ENCODE results near the gene HOXA3. TPM values are rescaled to one million over a fixed set of nuclear protein-coding genes. Genes with fewer than 3 reads are reported as not detected.

HOXA3 gene
- total and polyA plus RNA-seq, 4 donors = 6.2 to 36.9 (median 19.0) TPM

GRCh38 chr7:27160546-27161213 lies 8.3 kb upstream of the HOXA3 start:
- H3K4me1 ChIP-seq (ENCODE audit: control insufficient read depth, insufficient read depth, low read length) = peaks cover 67% of the 10 kb centered on the region
- WGBS (ENCODE audit: insufficient coverage) = 1% methylated on average over 54 of the region's 54 CpGs

GRCh38 chr7:27160145-27160545 lies 7.8 kb upstream of the HOXA3 start:
- H3K4me1 ChIP-seq (ENCODE audit: control insufficient read depth, insufficient read depth, low read length) = peaks cover 67% of the 10 kb centered on the region
- H3K27me3 ChIP-seq (ENCODE audit: control insufficient read depth, insufficient read depth, low read length) = peaks cover 24% of the 10 kb centered on the region
- 19% methylated on average over 15 of the region's 23 CpGs for WGBS (ENCODE audit: insufficient coverage)
- H3K4me3 ChIP-seq (ENCODE audit: low read depth, low read length) = peak overlapping the region; percentile 74
- peak overlapping the region; percentile 99 for H3K27ac ChIP-seq (ENCODE audit: low read depth, low read length)
- H3K9me3 ChIP-seq (ENCODE audit: control insufficient read depth, insufficient read depth, low read length) = no peaks in the 10 kb centered on the region
- peak in 2 of 6 donors; percentile 73 to 88 for DNase-seq (ENCODE audit: low read depth in 4 of 6, low spot score in 6 of 6)
- H3K36me3 ChIP-seq (ENCODE audit: control insufficient read depth, insufficient read depth, low read length) = peaks cover 25% of the 10 kb centered on the region

More at GRCh38 chr7:27160546-27161213, 8.3 kb upstream of the HOXA3 start:
- DNase-seq (ENCODE audit: low read depth in 4 of 6, low spot score in 6 of 6) = peak in 5 of 6 donors; percentile 83 to 97 (median 91)
- H3K9me3 ChIP-seq (ENCODE audit: control insufficient read depth, insufficient read depth, low read length) = no peaks in the 10 kb centered on the region
- peaks cover 24% of the 10 kb centered on the region for H3K36me3 ChIP-seq (ENCODE audit: control insufficient read depth, insufficient read depth, low read length)
- peak overlapping the region; percentile 74 for H3K4me3 ChIP-seq (ENCODE audit: low read depth, low read length)
- peaks cover 29% of the 10 kb centered on the region for H3K27me3 ChIP-seq (ENCODE audit: control insufficient read depth, insufficient read depth, low read length)
- H3K27ac ChIP-seq (ENCODE audit: low read depth, low read length) = peak overlapping the region; percentile 99

GRCh38 chr7:27159266-27160144 lies 7.1 kb upstream of the HOXA3 start:
- Histone ChIP-seq H3K4me3 (ENCODE audit: low read depth, low read length) (peak overlapping the region; percentile 74), H3K27me3 (ENCODE audit: control insufficient read depth, insufficient read depth, low read length) (peaks cover 17% of the 10 kb centered on the region), H3K36me3 (ENCODE audit: control insufficient read depth, insufficient read depth, low read length) (peaks cover 25% of the 10 kb centered on the region), H3K9me3 (ENCODE audit: control insufficient read depth, insufficient read depth, low read length) (no peaks in the 10 kb centered on the region), H3K4me1 (ENCODE audit: control insufficient read depth, insufficient read depth, low read length) (peaks cover 67% of the 10 kb centered on the region), H3K27ac (ENCODE audit: low read depth, low read length) (peak overlapping the region; percentile 99)
- 37% methylated on average over 19 of the region's 27 CpGs for WGBS (ENCODE audit: insufficient coverage)
- peak in 1 of 6 donors; percentile 83 for DNase-seq (ENCODE audit: low read depth in 4 of 6, low spot score in 6 of 6)

GRCh38 chr7:27158436-27159265 lies 6.3 kb upstream of the HOXA3 start:
- Histone ChIP-seq H3K27ac (ENCODE audit: low read depth, low read length) (peak overlapping the region; percentile 99), H3K27me3 (ENCODE audit: control insufficient read depth, insufficient read depth, low read length) (peaks cover 15% of the 10 kb centered on the region), H3K4me3 (ENCODE audit: low read depth, low read length) (peak overlapping the region; percentile 74), H3K4me1 (ENCODE audit: control insufficient read depth, insufficient read depth, low read length) (peaks cover 67% of the 10 kb centered on the region), H3K36me3 (ENCODE audit: control insufficient read depth, insufficient read depth, low read length) (peaks cover 21% of the 10 kb centered on the region), H3K9me3 (ENCODE audit: control insufficient read depth, insufficient read depth, low read length) (no peaks in the 10 kb centered on the region)
- WGBS (ENCODE audit: insufficient coverage) = 25% methylated on average over 28 of the region's 35 CpGs
- DNase-seq (ENCODE audit: low read depth in 4 of 6, low spot score in 6 of 6) = peak in 1 of 6 donors; percentile 72

- Histone ChIP-seq H3K36me3 (ENCODE audit: control insufficient read depth, insufficient read depth, low read length) (peaks cover 17% of the 10 kb centered on the region), H3K4me1 (ENCODE audit: control insufficient read depth, insufficient read depth, low read length) (peaks cover 74% of the 10 kb centered on the region), H3K27me3 (ENCODE audit: control insufficient read depth, insufficient read depth, low read length) (peaks cover 11% of the 10 kb centered on the region), H3K4me3 (ENCODE audit: low read depth, low read length) (peak overlapping the region; percentile 74), H3K27ac (ENCODE audit: low read depth, low read length) (peak overlapping the region; percentile 99), H3K9me3 (ENCODE audit: control insufficient read depth, insufficient read depth, low read length) (no peaks in the 10 kb centered on the region)
- peak in 1 of 6 donors; percentile 54 for DNase-seq (ENCODE audit: low read depth in 4 of 6, low spot score in 6 of 6)
- 31% methylated on average over 13 of the region's 30 CpGs for whole genome bisulfite sequencing (ENCODE audit: insufficient coverage)
Measured at GRCh38 chr7:27157702-27158431, 5.5 kb upstream of the HOXA3 start.

GRCh38 chr7:27156916-27157701 lies 4.7 kb upstream of the HOXA3 start:
- H3K4me3 ChIP-seq (ENCODE audit: low read depth, low read length) = peak overlapping the region; percentile 74
- H3K27ac ChIP-seq (ENCODE audit: low read depth, low read length) = peak overlapping the region; percentile 99
- no peaks in the 10 kb centered on the region for H3K9me3 ChIP-seq (ENCODE audit: control insufficient read depth, insufficient read depth, low read length)
- DNase-seq (ENCODE audit: low read depth in 4 of 6, low spot score in 6 of 6) = peak in 1 of 6 donors; percentile 78
- peaks cover 17% of the 10 kb centered on the region for H3K36me3 ChIP-seq (ENCODE audit: control insufficient read depth, insufficient read depth, low read length)
- peaks cover 11% of the 10 kb centered on the region for H3K27me3 ChIP-seq (ENCODE audit: control insufficient read depth, insufficient read depth, low read length)
- WGBS (ENCODE audit: insufficient coverage) = 11% methylated on average over 17 of the region's 30 CpGs
- peaks cover 80% of the 10 kb centered on the region for H3K4me1 ChIP-seq (ENCODE audit: control insufficient read depth, insufficient read depth, low read length)

- Histone ChIP-seq H3K4me1 (ENCODE audit: control insufficient read depth, insufficient read depth, low read length) (peaks cover 80% of the 10 kb centered on the region), H3K4me3 (ENCODE audit: low read depth, low read length) (peak within 1 kb of the TSS; percentile 74), H3K36me3 (ENCODE audit: control insufficient read depth, insufficient read depth, low read length) (peaks cover 12% of the 10 kb centered on the region), H3K9me3 (ENCODE audit: control insufficient read depth, insufficient read depth, low read length) (no peaks in the 10 kb centered on the region), H3K27me3 (ENCODE audit: control insufficient read depth, insufficient read depth, low read length) (peaks cover 11% of the 10 kb centered on the region), H3K27ac (ENCODE audit: low read depth, low read length) (peak within 1 kb of the TSS; percentile 99)
- 0% methylated on average over 27 of the region's 33 CpGs for WGBS (ENCODE audit: insufficient coverage)
- DNase-seq (ENCODE audit: low read depth in 4 of 6, low spot score in 6 of 6) = peak in 4 of 6 donors; percentile 81 to 97 (median 91)
Measured at GRCh38 chr7:27156508-27156898, 4.1 kb upstream of the HOXA3 start, which contains the start of gene HOXA7. Gene HOXA7 (minus strand): TSS chr7:27156675. CDS start chr7:27156545, 130 bp downstream.

GRCh38 chr7:27155816-27156507 lies 3.6 kb upstream of the HOXA3 start:
- peak in 1 of 6 donors; percentile 78 for DNase-seq (ENCODE audit: low read depth in 4 of 6, low spot score in 6 of 6)
- Histone ChIP-seq H3K4me1 (ENCODE audit: control insufficient read depth, insufficient read depth, low read length) (peaks cover 82% of the 10 kb centered on the region), H3K27me3 (ENCODE audit: control insufficient read depth, insufficient read depth, low read length) (peaks cover 11% of the 10 kb centered on the region), H3K36me3 (ENCODE audit: control insufficient read depth, insufficient read depth, low read length) (peaks cover 12% of the 10 kb centered on the region), H3K9me3 (ENCODE audit: control insufficient read depth, insufficient read depth, low read length) (no peaks in the 10 kb centered on the region), H3K27ac (ENCODE audit: low read depth, low read length) (peak overlapping the region; percentile 99), H3K4me3 (ENCODE audit: low read depth, low read length) (peak overlapping the region; percentile 74)
- under 1% methylated on average over 60 of the region's 63 CpGs for WGBS (ENCODE audit: insufficient coverage)

Measured in spinal cord (tissue), 10 donors.